B cell (primary cell): ENCODE measurements around the gene PAAF1. TPM values are rescaled to one million over a fixed set of nuclear protein-coding genes. Genes with fewer than 3 reads are reported as not detected.

Experiments used
- ATAC-seq: fragments of 200-7000 bp; cut with Tn5 transposase; one replicate; pipeline ENCODE4 v1.10.0; 2021; ENCODE audit warnings: low read depth, mild to moderate bottlenecking, moderate number of reproducible peaks, moderate library complexity
- CTCF ChIA-PET: fragments of 350-600 bp; sonication (Branson Sonifier 250); formaldehyde crosslinking; loops from one replicate; lab custom pipeline; 2021; ENCODE audit warnings: antibody characterized with exemption, inconsistent platforms; lab: Charles Lee
- POLR2A ChIA-PET: fragments of 350-600 bp; sonication (Branson Sonifier 250); formaldehyde crosslinking; loops from one replicate; lab custom pipeline; 2021; ENCODE audit warnings: antibody characterized with exemption; lab: Charles Lee
- DNase-seq: peaks from one replicate; pipeline ENCODE4 v3.0.0; 2013
- H2AFZ ChIP-seq: 2 replicates; pipeline ENCODE4 v1.6.1; 2012; ENCODE audit warnings: mild to moderate bottlenecking, low read depth, low read length; ENCODE audit not compliant: insufficient read depth, poor library complexity, severe bottlenecking
- H3K27ac ChIP-seq, 2 donors: 1 replicate in 1 of 2; 2 replicates in 1 of 2; pipeline ENCODE4 v1.5.1; 2012 to 2013; ENCODE audit warnings: low read length in 2 of 2, mild to moderate bottlenecking in 2 of 2, moderate library complexity in 1 of 2
- H3K27me3 ChIP-seq, 4 experiments: fragments of 200-600 bp in 1 of 4; sonication (generic) in 1 of 4; replicated peaks in 1 of 4; 1 replicate in 2 of 4; 2 replicates in 2 of 4; pipeline versions ENCODE4 v1.6.1 to v1.7.0; 2013 to 2016; ENCODE audit warnings: low read length in 3 of 4, mild to moderate bottlenecking in 2 of 4, mixed read lengths in 1 of 4, moderate library complexity in 1 of 4; ENCODE audit not compliant: insufficient read depth in 4 of 4, control insufficient read depth in 3 of 4; ENCODE audit errors: control extremely low read depth in 1 of 4
- H3K36me3 ChIP-seq, 2 experiments: replicated peaks in 1 of 2; 1 replicate in 1 of 2; 2 replicates in 1 of 2; pipeline versions ENCODE4 v1.6.1 to v1.7.1; 2013; ENCODE audit warnings: low read length in 1 of 2; ENCODE audit not compliant: insufficient read depth in 2 of 2, control insufficient read depth in 1 of 2; ENCODE audit errors: control extremely low read depth in 1 of 2, extremely low read depth in 1 of 2
- H3K4me1 ChIP-seq, 2 donors: fragments of 200-600 bp in 1 of 2; sonication (generic) in 1 of 2; 1 replicate in 1 of 2; 2 replicates in 1 of 2; pipeline versions ENCODE4 v1.5.1 to v1.6.1; 2013 to 2017; ENCODE audit warnings: low read length in 2 of 2; ENCODE audit not compliant: control insufficient read depth in 2 of 2, insufficient read depth in 2 of 2
- H3K4me2 ChIP-seq: replicated peaks from 2 replicates; pipeline ENCODE3; 2012; ENCODE audit warnings: mild to moderate bottlenecking, low read depth, low read length; ENCODE audit not compliant: poor library complexity, severe bottlenecking
- H3K4me3 ChIP-seq, 5 experiments: fragments of 200-600 bp in 1 of 5; sonication (generic) in 1 of 5; 1 replicate in 3 of 5; 2 replicates in 2 of 5; pipeline versions ENCODE4 v1.5.1 to v1.7.0; 2011 to 2016; ENCODE audit warnings: low read length in 4 of 5, mild to moderate bottlenecking in 4 of 5, low read depth in 2 of 5, control low read depth in 1 of 5, moderate library complexity in 1 of 5; ENCODE audit not compliant: insufficient read depth in 1 of 5; ENCODE audit errors: control extremely low read depth in 1 of 5, extremely low read depth in 1 of 5
- H3K79me2 ChIP-seq: fragments of 200-600 bp; sonication (generic); one replicate; pipeline ENCODE4 v1.6.0; 2016; ENCODE audit warnings: low read length; ENCODE audit not compliant: control insufficient read depth, insufficient read depth
- H3K9ac ChIP-seq: fragments of 200-600 bp; sonication (generic); 2 replicates; pipeline ENCODE4 v1.6.1; 2017; ENCODE audit warnings: mild to moderate bottlenecking, low read length, moderate library complexity
- H3K9me3 ChIP-seq, 3 donors: one replicate each; pipeline versions ENCODE4 v1.6.1 to v1.7.1; 2013; ENCODE audit warnings: low read length in 2 of 3; ENCODE audit not compliant: control insufficient read depth in 2 of 3, insufficient read depth in 1 of 3; ENCODE audit errors: control extremely low read depth in 1 of 3
- H4K20me1 ChIP-seq: 2 replicates; pipeline ENCODE4 v1.6.0; 2012; ENCODE audit warnings: mild to moderate bottlenecking, low read length; ENCODE audit not compliant: insufficient read depth, control insufficient read depth, poor library complexity, severe bottlenecking
- H3K27ac Mint-ChIP-seq: one replicate; pipeline ENCODE4 v1.8.0; 2021; ENCODE audit warnings: mixed read lengths
- H3K27me3 Mint-ChIP-seq: one replicate; pipeline ENCODE4 v1.8.0; 2021; ENCODE audit warnings: mixed read lengths
- H3K4me1 Mint-ChIP-seq: one replicate; pipeline ENCODE4 v1.8.0; 2021; ENCODE audit warnings: mixed read lengths
- H3K4me3 Mint-ChIP-seq: one replicate; pipeline ENCODE4 v1.8.0; 2021; ENCODE audit warnings: mixed read lengths
- H3K9me3 Mint-ChIP-seq: one replicate; pipeline ENCODE4 v1.8.0; 2022; ENCODE audit warnings: mixed read lengths; ENCODE audit not compliant: insufficient read depth
- EZH2 ChIP-seq: IDR thresholded peaks from 2 replicates; pipeline ENCODE4 v1.6.1; 2012; ENCODE audit warnings: borderline replicate concordance, low read depth, mild to moderate bottlenecking, moderate library complexity, low read length; ENCODE audit not compliant: insufficient read depth, poor library complexity, severe bottlenecking
- WGBS: methylation state at CpG from one replicate; pipeline ENCODE4 v1.1.5; 2013; ENCODE audit warnings: missing lambda C conversion rate; ENCODE audit not compliant: insufficient coverage; 5-methylcytosine and 5-hydroxymethylcytosine counted together
- intact Hi-C: fragments of 100-400 bp; cut with micrococcal nuclease; formaldehyde crosslinking; loops from one replicate; pipeline ENCODE4 v1.10.0; 2022
- polyA plus RNA-seq: library from polyadenylated mRNA; depleted of rRNA; stranded (reverse); fragments of >200 nt; gene quantifications from 2 replicates; pipeline ENCODE4 v1.2.3, GENCODE V29; 2012
- total RNA-seq, 2 donors: library from RNA; stranded (reverse); fragments of 120-200 nt in 1 of 2; gene quantifications; 1 replicate in 1 of 2; 2 replicates in 1 of 2; pipeline versions ENCODE4 v1.2.3 to v1.2.4, GENCODE V29; 2013 to 2022
- TF ChIP-seq, protein P1 (sequence below): fragments of 200-600 bp; IDR thresholded peaks from one replicate; pipeline ENCODE4 v1.8.0; 2022; ENCODE audit warnings: antibody characterized with exemption, mild to moderate bottlenecking

Gene PAAF1
- total and polyA plus RNA-seq, 2 donors (not counting 1 experiment from before 2014, with no cell fraction given): 11.5 to 19.5 TPM

DNA sequence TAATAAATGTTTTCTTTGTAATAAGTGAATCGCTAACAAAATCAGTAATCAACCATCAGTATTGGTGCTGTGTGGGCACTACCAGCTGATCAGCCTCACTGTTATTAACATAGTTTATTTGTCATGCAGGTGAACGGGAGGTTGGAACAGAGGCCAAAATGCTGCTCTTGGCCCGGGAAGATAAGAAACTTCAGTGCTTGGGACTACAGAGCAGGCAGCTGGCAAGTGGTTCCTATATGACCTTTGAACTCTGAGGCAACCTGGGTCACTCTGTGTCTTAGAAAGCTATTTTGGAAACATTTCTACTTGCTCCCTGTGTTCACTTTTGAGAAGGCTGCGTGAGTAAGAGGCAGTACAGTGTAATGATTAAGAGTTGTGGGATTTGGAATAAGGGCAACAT is 37.5 kb downstream of the PAAF1 start:
- H3K4me1 ChIP-seq: no peaks in the 10 kb centered on the region
- no peaks in the 10 kb centered on the region for H3K79me2 ChIP-seq
- Mint-ChIP-seq H3K4me3 (no peak overlapping the region), H3K4me1 (no peaks in the 10 kb centered on the region), H3K9me3 (no peaks in the 10 kb centered on the region), H3K27me3 (no peaks in the 10 kb centered on the region), H3K27ac (no peak overlapping the region)
- H3K27ac ChIP-seq: no peak overlapping the region
- WGBS: 95% methylated on average over 2 of the region's 4 CpGs
- no peaks in the 10 kb centered on the region for H4K20me1 ChIP-seq
- no peak overlapping the region for H3K9ac ChIP-seq
- H2AFZ ChIP-seq: no peak overlapping the region
- no peak for DNase-seq
- TF ChIP-seq, protein P1, sequence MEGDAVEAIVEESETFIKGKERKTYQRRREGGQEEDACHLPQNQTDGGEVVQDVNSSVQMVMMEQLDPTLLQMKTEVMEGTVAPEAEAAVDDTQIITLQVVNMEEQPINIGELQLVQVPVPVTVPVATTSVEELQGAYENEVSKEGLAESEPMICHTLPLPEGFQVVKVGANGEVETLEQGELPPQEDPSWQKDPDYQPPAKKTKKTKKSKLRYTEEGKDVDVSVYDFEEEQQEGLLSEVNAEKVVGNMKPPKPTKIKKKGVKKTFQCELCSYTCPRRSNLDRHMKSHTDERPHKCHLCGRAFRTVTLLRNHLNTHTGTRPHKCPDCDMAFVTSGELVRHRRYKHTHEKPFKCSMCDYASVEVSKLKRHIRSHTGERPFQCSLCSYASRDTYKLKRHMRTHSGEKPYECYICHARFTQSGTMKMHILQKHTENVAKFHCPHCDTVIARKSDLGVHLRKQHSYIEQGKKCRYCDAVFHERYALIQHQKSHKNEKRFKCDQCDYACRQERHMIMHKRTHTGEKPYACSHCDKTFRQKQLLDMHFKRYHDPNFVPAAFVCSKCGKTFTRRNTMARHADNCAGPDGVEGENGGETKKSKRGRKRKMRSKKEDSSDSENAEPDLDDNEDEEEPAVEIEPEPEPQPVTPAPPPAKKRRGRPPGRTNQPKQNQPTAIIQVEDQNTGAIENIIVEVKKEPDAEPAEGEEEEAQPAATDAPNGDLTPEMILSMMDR: no peak
- TF ChIP-seq EZH2: no peak
- ATAC-seq: no peak
- H3K27me3 ChIP-seq: no peaks in the 10 kb centered on the region
- no peaks in the 10 kb centered on the region for H3K9me3 ChIP-seq
- H3K36me3 ChIP-seq: peaks cover 10 to 79% of the 10 kb centered on the region in 2 experiments
- H3K4me3 ChIP-seq: no peak overlapping the region
- H3K4me2 ChIP-seq: no peak overlapping the region
- ChIA-PET CTCF (no interaction called here), POLR2A (no interaction called here)
- intact Hi-C loops: no loop called here

DNA sequence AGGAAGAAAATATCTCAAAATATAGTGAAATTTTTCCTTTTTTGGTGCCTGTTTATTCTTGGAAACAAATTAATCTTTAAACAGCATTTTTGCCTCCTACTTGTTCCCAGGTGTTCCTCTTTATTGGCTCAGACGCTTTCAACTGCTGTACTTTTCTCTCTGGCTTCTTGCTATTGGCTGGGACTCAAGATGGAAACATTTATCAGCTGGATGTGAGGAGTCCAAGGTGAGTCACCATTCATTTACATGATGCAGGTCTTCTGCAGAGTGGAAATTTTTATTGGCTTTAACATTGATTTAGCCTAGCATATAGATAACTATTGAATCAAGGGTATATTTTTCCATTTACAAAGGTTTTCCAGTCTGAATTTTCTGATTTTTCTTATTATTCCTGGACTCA is 39.6 kb downstream of the PAAF1 start:
- no peak for TF ChIP-seq EZH2
- TF ChIP-seq, protein P1: no peak
- POLR2A ChIA-PET: no interaction called here
- WGBS: 100% methylated on average over 1 of the region's 1 CpG

More for the DNA sequence above, 39.6 kb downstream of the PAAF1 start:
- ATAC-seq: no peak
- Histone ChIP-seq H4K20me1 (no peaks in the 10 kb centered on the region), H3K36me3 (peaks cover 6 to 76% of the 10 kb centered on the region in 2 experiments), H3K27ac (no peak overlapping the region), H3K9ac (no peak overlapping the region), H3K27me3 (no peaks in the 10 kb centered on the region), H3K4me1 (no peaks in the 10 kb centered on the region), H3K79me2 (no peaks in the 10 kb centered on the region), H2AFZ (no peak overlapping the region), H3K4me2 (no peak overlapping the region), H3K9me3 (no peaks in the 10 kb centered on the region), H3K4me3 (no peak overlapping the region)
- intact Hi-C loops: no loop called here
- Mint-ChIP-seq H3K4me3 (no peak overlapping the region), H3K27me3 (no peaks in the 10 kb centered on the region), H3K27ac (no peak overlapping the region), H3K4me1 (no peaks in the 10 kb centered on the region), H3K9me3 (no peaks in the 10 kb centered on the region)
- no peak for DNase-seq
- CTCF ChIA-PET: interaction anchor here (1.2 kb wide), 1 partner anchor 15 kb away, joined by 3 read pairs; no protein-coding TSS in a partner anchor
